Subcutaneous adipose tissue (tissue), 4 donors: ENCODE measurements around the gene LETM1. TPM values are rescaled to one million over a fixed set of nuclear protein-coding genes. Genes with fewer than 3 reads are reported as not detected.

ENCODE experiments used
- CTCF ChIP-seq: fragments of 450-650 bp; IDR thresholded peaks from one replicate; pipeline ENCODE4 v1.5.1; 2016; ENCODE audit warnings: low read depth, mild to moderate bottlenecking, control low read depth, antibody characterized with exemption, moderate library complexity
- total RNA-seq, 4 donors: library from RNA; depleted of rRNA; stranded (reverse); fragments of >200 nt; gene quantifications; one replicate each; pipeline ENCODE4 v1.1.0, GENCODE V29; 2016

The LETM1 gene
- total RNA-seq, 4 donors from 2014 or later, result 26.9 to 88.9 (median 30.0) TPM

GRCh38 chr4:1823545-1823932 is 32.4 kb downstream of the LETM1 start:
- no peak for TF ChIP-seq CTCF

DNA sequence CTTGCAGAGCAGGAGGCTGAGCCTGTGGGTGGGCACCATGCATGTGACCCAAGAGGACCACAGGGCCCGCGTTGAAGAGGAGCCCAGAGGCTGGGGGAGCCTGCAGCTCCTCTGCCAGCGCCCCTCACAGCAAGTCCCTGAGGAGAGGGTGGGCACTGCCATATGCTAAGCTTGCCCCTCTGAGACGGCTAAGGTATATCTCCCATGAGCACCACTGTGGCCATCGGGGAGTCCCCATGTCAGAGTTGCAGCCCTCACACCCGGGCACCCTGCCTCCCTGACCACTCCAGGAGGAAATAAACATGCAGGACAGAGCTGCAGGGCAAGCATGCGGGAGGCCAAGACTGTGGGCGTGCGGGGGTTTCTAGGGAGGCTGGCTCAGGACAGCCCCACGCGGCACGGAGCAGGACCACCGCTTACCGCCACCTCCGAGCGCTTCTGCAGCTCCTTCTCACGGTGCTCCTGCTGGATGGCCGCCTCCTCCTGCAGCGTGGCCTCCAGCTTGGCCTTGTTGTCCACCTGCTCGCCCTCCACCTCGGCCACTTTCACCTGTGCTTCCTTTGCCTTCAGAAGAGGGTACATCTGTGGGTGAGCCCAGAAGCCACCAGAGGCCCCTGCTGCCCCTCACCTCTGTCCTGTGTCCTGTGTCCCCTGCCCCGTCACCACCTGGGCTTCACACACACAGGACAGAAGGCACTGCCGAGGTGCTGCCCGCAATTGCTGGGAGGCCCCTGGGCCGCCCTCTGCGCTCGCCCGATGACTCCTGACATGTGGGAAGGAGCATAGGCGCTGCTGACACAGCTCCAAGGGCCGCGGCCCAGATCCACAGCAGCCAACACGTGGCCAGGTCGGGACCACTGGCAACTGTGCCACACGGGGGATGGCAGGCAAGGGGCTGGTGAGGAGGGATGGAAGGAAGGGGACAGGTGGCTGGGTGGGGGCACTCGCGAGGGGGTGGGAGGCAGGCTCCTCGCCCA is 33.1 kb downstream of the LETM1 start:
- no peak for TF ChIP-seq CTCF

- no peak for TF ChIP-seq CTCF
Observed at GRCh38 chr4:1821679-1822567, 34.0 kb downstream of the LETM1 start.

DNA sequence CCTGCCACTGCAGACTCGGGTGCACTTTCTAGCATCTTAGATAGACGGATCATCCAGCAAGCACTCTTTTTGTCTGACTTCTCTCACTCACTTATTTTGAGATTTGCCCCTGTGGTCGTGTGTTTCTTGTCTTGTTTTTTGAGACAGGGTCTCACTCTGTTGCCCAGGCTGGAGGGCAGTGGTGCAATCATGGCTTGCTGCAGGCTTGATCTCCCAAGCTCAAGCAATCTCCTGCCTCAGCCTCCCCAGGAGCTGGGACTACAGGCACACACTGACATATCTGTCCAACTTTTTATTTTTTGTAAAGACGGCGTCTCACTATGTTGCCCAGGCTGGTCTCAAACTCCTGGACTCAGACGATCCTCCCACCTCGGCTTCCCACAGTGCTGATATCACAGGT is 36.1 kb downstream of the LETM1 start:
- TF ChIP-seq CTCF, result no peak

DNA sequence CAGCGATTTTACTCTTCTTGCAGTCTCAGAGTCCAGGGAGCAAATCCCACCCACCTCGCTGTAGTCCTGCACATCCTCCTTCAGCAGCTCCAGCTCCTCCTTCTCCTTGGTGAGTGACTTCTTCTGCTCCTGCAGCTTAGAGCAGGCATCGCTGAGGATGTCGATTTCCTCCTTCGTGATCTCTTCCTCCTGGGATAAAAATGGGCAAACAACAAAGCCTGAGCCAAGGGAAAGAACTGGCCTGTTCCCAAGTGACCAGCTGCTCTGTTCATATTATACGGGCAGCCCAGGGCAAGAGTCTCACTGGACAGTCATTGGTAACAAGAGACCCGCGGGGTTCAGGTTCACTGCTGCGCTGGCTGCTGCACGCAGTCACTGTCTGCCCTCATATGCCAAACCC is 36.7 kb downstream of the LETM1 start:
- no peak for TF ChIP-seq CTCF

GRCh38 chr4:1815997-1816860 is 39.7 kb downstream of the LETM1 start:
- no peak for TF ChIP-seq CTCF
